HG02884 (cell line): ENCODE data around the gene GOLT1B.

Experiments
- ATAC-seq: cut with Tn5 transposase; IDR thresholded peaks from one replicate; pipeline ENCODE4 v1.9.1; 2021; ENCODE audit warnings: mild to moderate bottlenecking, moderate library complexity; ENCODE audit not compliant: unreplicated experiment

Gene GOLT1B

DNA sequence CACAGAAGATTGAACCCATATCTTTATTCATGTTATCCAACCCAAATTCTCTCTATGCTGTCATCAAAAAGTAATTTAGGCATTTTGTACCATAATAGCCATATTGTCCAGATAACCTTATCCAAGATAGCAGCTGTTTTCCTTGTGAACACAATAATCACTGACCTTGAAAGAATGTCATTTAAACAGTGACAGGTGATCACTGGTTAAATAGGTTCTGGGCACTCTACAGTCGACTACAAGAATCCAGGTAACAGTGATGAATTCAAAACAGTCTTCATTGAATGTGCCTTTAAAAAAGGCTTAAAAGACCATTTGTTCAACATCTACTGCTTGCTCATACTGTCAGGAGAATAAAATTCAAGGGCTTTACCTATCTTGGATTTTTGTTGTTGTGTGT is 20.0 kb downstream of the GOLT1B start:
- ATAC-seq = no peak

DNA sequence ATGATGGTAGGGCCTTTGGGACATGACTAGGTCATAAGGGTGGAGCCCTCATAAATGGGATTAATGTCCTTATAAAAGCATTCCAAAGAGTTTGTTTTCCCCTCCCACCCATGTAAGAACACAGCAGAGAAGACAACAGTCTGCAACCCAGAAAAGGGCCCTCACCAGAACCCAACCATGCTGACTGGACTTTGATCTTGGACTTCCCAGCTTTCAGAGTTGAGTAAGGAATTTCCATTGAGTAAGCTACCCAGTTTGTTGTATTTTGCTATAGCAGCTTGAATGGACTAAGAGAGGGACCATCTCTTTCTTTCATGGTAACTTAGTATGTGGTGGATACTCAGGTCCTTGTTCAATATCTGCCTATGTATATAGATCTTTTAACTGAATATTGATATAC is 21.6 kb downstream of the GOLT1B start:
- no peak for ATAC-seq

- no peak for ATAC-seq
Measured at GRCh38 chr12:21526053-21526452, 24.5 kb downstream of the GOLT1B start, which contains the start of gene SPX. Gene SPX (plus strand): TSS chr12:21526296. CDS start chr12:21526473, 177 bp downstream.

DNA sequence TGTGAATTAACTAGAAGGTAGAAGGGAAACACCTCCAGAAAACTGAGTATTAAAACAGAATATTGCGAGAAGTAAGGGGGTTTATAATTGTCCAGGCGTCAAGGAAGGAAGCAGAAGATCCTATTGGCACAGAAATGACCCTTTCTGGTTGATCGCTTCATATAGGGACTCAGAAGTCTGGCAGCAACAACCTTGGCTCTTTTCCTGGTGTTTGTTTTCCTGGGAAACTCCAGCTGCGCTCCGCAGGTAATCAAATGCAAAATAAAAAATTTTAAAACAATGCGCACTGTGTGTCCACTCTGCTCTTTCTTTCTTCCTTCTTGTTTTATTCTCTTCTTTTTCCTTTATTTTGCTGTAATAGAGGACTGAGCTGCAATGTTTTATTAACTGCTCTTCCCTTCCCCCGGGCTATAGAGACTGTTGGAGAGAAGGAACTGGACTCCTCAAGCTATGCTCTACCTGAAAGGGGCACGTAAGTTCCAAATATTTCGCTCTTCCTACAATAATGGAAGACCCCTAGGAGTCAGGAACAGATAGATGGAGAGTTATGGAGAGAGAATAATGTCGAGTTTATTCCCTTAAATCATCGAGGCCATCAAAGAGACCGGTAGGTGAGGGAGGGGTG is 25.2 kb downstream of the GOLT1B start:
- ATAC-seq = no peak

DNA sequence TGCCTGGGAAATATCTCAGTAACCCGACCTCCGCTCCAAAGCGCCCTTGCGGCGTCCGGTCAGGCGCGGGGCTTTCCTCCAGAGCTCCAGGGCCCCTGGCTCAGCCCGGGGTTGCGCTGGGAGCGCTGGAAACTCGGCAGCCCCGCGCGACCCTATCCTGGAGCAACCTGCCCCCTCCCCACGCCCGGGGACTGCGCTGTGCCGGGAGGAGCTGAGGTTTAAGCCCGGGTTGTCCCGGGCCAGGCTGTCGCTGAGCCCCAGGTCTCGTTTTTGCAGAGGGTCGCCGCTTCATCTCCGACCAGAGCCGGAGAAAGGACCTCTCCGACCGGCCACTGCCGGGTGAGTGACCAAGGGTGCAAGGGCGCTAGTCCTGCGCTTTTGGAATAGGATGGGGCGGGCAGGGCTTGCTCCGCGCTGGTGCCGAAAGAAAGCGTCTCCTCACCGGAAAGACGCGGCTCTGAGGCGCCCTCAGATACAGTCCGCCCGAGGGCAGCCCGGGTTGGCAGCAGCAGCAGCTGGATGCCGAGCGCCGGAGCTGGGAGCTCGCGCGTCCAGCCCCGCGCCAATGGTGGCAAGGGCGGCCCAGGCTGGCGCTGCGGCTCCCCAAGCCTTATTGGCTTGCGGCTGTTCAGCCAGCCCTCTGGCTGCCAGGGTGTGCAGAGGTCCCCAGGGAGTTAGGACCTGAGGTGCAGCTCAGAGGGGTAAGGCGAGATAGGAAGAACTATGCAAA is 26.0 kb downstream of the GOLT1B start:
- peak; percentile 84 for ATAC-seq

GRCh38 chr12:21528953-21529352 is 27.4 kb downstream of the GOLT1B start:
- no peak for ATAC-seq

DNA sequence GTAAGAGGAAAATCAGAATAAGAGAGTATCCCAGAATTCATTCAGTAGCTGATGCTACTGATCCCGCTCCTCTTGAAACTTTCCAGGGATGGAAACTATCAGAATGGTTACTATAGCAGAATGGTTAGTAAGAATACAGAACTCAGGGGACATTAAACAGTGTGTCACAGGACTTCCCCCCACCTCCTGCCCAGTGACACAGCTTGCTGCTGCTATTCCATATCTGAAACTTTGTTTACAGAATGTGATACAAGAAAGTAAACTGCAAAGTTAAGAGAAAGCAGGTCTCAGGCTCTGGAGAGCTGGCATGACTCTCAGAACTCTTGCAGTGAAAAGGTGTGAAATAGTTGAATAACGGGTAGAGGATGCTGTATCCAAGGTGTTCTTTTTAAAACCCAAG is 27.9 kb downstream of the GOLT1B start:
- no peak for ATAC-seq

- ATAC-seq = no peak
Measured at GRCh38 chr12:21538061-21538653, 36.6 kb downstream of the GOLT1B start.

DNA sequence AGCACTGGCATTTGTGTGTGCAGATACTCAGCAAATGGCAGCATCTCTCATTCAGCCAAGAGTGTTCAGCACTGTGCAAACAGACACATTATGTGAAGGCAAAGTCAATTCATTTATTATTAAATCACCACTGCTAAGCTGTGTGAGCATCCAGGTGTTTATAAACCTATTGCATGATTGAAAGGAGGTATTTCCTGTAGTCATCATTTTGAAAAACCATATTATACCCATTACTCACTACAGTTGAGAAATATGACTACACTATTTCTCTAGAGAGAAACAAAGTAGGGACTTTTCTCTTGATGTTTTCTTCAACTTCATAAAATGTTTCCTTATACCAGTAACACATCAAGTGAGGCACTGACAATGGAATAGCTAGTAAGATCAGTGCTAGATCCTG is 38.2 kb downstream of the GOLT1B start:
- ATAC-seq = no peak

DNA sequence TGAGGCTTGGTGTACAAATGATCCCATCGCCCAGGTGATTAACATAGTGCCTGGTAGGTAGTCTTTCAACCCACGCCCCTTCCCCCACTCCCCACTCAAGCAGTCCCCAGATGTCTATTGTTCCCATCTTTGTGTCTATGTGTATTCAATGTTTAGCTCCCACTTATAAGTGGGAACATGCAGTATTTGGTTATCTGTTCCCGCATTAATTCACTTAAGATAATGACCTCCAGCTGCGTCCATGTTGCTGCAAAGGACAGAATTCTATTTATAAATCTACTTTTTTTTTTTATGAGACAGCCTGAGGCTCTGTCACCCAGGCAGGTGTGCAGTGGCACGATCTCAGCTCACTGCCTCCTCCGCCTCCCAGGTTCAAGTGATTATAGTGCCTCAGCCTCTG is 40.2 kb downstream of the GOLT1B start:
- ATAC-seq = no peak

DNA sequence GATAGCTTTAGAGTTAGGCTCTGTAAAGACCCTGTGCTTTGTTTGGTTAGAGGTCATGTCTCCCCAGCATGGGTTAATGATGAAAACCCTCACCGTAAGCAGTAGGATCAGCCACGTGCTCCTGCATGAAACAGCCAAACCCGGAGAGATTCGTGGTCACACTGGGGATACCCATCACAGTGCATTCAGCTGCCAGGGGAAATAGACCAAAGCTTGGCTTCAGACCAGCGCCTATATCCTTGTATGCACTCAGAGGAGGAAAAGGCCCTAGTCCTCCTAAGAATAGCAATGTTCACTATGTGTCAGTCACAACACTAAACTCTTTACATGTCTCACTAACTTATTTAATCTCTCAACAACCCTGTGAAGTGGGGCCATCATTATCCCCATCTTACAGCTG is 40.8 kb downstream of the GOLT1B start:
- no peak for ATAC-seq

- no peak for ATAC-seq
Measured at GRCh38 chr12:21543151-21543550, 41.6 kb downstream of the GOLT1B start.

DNA sequence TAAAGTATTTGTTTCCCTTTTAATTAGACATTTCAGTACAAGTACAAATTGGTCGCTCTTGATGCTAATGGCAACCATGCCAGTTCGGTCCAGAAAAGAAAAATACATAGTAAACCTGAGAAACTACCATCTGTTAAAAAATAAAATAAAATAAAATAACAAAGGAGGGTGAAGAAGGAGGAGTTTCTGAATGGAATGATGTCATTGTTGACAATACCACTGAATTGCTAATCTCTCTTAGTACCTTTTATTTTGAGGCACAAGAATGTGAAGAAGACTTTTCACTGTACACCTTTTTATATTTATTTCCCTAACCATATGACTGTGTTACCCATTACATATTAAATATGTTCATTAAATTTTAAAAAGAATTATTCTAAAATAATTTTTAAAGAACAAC is 44.0 kb downstream of the GOLT1B start:
- ATAC-seq = no peak

DNA sequence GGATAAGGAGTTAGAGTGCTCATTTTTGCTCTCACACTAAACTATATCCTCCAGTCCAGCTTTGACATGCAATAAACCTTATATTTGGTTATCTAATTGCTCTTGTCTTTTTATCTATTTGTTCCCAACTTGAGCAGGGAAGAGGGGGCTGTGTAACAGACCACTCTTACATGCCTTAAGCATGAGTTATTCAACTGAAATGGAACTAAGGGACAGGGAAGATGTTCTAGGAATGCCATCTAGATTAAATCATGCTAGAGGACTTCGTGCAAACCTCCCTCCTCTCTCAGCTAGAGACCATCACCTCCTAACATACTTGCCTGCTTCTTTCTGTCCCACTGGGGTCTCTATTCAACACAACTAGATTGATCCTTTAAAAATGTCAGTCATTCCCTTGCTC is 45.1 kb downstream of the GOLT1B start:
- ATAC-seq = no peak

DNA sequence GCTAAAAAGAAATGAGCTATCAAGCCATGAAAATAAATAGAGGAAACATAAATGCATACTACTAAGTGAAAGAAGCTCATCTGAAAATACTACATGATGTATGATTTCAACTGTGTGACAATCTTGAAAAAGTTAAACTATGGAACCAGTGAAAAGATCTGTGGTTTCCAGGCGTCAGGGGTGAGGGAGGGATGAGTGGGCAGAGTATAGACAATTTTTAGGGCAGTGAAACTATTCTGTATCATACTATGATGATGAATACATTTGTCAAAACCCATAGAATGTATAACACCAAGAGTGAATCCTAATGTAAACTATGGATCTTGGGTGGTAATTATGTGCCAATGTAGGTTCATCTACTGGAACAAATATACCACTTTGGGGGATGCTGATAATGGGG is 45.8 kb downstream of the GOLT1B start:
- ATAC-seq = no peak

DNA sequence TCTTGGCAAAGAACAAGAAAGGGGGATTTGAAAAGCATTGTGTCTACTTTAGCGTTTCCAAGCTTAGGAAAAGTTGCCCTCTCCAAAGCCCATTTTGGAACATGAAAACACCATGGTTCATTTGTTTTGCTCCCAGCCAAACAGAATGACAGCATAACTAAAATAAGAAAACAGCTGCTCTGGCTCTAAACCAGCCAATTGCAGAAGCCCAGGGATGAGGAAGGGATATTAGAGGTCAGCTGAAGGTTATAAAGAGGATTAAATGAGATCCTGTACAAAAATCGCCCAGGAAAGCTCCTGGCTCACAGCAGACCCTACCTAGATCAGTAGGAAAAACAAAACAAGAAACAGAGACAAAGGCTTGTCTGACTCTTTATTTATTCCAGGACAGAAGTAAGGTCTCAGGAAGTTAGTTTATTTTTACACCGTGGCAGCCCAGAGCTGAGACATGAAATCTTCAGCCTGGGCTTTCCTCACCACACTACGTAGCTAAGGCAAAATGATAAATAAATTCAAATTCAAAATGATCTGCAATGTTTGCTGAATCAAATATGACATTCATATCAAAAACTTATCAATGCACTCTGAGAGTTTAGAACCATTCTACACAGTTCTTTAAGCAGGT is 50.4 kb downstream of the GOLT1B start:
- ATAC-seq = no peak

DNA sequence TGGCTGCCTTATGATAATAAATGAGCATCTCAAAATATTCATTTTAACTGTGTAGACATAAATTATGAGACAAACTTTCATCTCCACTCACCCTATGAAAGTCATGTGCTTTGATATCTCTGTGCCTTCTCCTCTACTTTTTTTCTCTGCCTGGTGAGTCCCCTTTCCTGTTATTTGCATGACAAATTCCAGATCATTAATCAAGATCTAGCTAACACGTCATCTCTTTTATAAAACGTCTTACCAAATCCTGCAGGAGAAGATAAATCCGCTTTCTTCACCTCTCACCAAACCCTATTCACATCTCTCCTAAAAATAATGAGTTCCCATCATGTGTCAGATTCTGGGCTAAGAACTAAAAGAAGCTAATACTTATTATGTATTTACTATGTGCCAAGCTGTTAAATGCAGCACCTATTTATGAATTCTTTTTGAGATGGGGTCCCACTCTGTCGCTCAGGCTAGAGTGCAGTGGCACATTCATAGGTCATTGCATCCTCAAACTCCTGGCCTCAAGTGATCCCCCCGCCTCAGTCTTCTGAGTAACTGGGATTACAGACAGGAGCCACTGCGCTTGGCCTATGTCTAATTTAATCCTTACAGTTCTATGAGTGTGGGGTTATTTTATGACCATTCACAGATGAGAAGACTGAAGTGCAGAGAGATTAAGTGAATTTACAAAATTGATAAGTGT is 51.2 kb downstream of the GOLT1B start:
- no peak for ATAC-seq

DNA sequence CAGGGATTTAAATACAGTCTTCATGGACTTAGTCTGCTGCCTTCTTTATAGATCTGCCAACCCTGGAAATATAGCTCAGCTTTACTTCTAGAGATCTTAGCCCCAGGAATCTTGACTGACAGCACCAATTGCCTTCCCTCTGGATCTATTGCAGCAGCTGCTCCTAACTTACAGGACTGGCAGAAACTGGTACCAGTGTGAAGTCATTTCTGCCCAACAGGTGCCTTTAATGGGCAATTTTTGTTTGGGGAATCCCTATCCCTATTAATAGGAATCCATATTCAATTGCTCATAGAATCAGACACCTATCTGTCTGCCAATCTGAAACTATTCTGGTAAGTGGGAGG is 51.7 kb downstream of the GOLT1B start:
- ATAC-seq = no peak

DNA sequence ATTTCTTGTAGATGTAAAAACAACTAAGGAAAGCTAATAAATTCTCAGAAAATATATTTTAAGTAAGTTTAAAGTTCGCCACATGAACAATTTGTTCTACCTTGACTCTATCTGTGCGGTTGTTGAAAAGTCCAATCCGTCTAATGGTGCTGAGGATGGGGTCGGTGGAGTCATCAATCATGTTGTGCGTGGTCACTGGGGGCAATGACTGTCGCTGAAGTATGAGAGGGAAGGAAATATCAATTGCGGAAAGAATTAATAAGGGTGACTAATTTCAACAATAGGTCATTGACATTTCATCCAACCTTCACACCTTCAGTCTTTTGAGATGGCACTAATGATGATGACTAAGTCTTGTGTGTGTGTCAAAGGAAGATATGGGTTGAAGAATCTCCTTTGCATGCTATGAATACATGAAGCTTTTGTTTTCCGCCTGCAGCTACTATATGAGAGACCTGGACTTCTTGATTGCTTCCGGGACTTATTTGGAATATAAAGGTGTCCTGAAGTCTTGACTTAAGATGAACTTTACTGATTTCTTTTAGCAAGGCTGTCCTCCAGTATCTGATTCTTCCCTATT is 56.6 kb downstream of the GOLT1B start:
- ATAC-seq = no peak

DNA sequence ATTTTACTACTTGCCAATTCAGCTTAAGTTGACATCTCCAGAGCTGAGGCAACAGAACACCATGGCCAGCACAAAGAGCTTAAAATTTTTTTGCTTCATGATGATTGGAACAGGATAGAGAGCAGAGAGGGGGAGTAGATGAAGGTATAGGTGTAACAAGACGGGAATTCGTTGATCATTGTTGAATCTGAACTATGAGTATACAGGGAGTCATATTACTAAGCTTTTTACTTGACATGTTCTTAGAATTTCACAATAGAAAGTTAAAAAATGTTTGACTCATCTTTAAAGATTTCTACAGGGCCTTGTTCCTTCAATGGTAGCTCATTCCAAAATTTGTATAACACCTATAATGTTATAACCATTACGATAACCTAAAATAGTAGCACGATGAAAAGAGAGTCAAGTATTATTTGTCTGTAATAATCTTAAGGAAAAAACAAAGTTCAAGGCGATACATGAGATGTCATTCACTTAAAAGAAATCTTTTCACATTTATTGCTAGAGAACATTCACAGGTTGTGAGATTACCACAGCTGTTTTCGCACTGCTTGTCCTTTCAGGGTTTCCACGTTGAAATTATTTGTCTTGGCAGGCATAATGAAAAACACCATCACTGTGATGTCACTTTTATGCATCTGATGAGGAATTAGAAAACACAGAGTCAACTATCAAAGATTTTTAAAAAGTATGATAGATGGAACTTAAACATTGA is 58.4 kb downstream of the GOLT1B start:
- no peak for ATAC-seq
